ENCODE measurements around the gene METTL25. TPM values are rescaled to one million over a fixed set of nuclear protein-coding genes. Genes with fewer than 3 reads are reported as not detected.

METTL25 gene
- total RNA-seq, 1 experiment from 2014 or later: 6.3 TPM

- DNase-seq (ENCODE audit: extremely low read depth, low read depth): no peak
These were observed 103.1 kb downstream of the METTL25 start for GRCh38 chr12:82461393-82461792.

- DNase-seq (ENCODE audit: extremely low read depth, low read depth): no peak
These were observed 103.5 kb downstream of the METTL25 start for GRCh38 chr12:82461836-82462235.

GRCh38 chr12:82468563-82468962, 110.2 kb downstream of the METTL25 start:
- no peak for DNase-seq (ENCODE audit: extremely low read depth, low read depth)

- DNase-seq (ENCODE audit: extremely low read depth, low read depth): no peak
These were observed 112.7 kb downstream of the METTL25 start for GRCh38 chr12:82470906-82471512.

- DNase-seq (ENCODE audit: extremely low read depth, low read depth): no peak
These were observed 114.9 kb downstream of the METTL25 start for GRCh38 chr12:82473111-82473754.

- no peak for DNase-seq (ENCODE audit: extremely low read depth, low read depth)
These were observed 116.0 kb downstream of the METTL25 start for GRCh38 chr12:82474181-82474797.

- DNase-seq (ENCODE audit: extremely low read depth, low read depth): no peak
These were observed 116.5 kb downstream of the METTL25 start for GRCh38 chr12:82474798-82475184.

- no peak for DNase-seq (ENCODE audit: extremely low read depth, low read depth)
These were observed 116.9 kb downstream of the METTL25 start for GRCh38 chr12:82475211-82475610.

GRCh38 chr12:82476511-82476910, 118.2 kb downstream of the METTL25 start:
- DNase-seq (ENCODE audit: extremely low read depth, low read depth): no peak

- DNase-seq (ENCODE audit: extremely low read depth, low read depth): no peak
These were observed 121.2 kb downstream of the METTL25 start for GRCh38 chr12:82479511-82479910.

- no peak for DNase-seq (ENCODE audit: extremely low read depth, low read depth)
These were observed 122.3 kb downstream of the METTL25 start for GRCh38 chr12:82480606-82481005.

- DNase-seq (ENCODE audit: extremely low read depth, low read depth): no peak
These were observed 123.6 kb downstream of the METTL25 start for GRCh38 chr12:82481954-82482353.

- DNase-seq (ENCODE audit: extremely low read depth, low read depth): no peak
These were observed 128.4 kb downstream of the METTL25 start for GRCh38 chr12:82486524-82487235.

- no peak for DNase-seq (ENCODE audit: extremely low read depth, low read depth)
These were observed 146.1 kb downstream of the METTL25 start for GRCh38 chr12:82504409-82504808.

GRCh38 chr12:82505150-82505549, 146.8 kb downstream of the METTL25 start:
- DNase-seq (ENCODE audit: extremely low read depth, low read depth): no peak

GRCh38 chr12:82507686-82508085, 149.4 kb downstream of the METTL25 start:
- no peak for DNase-seq (ENCODE audit: extremely low read depth, low read depth)

GRCh38 chr12:82510386-82510785, 152.1 kb downstream of the METTL25 start:
- DNase-seq (ENCODE audit: extremely low read depth, low read depth): no peak

- no peak for DNase-seq (ENCODE audit: extremely low read depth, low read depth)
These were observed 156.6 kb downstream of the METTL25 start for GRCh38 chr12:82514880-82515279.

GRCh38 chr12:82515652-82516051, 157.3 kb downstream of the METTL25 start:
- DNase-seq (ENCODE audit: extremely low read depth, low read depth): no peak

GRCh38 chr12:82517027-82517426, 158.7 kb downstream of the METTL25 start:
- peak; percentile 22 for DNase-seq (ENCODE audit: extremely low read depth, low read depth)

GRCh38 chr12:82517808-82518207, 159.5 kb downstream of the METTL25 start:
- DNase-seq (ENCODE audit: extremely low read depth, low read depth): no peak

GRCh38 chr12:82519510-82519909, 161.2 kb downstream of the METTL25 start:
- DNase-seq (ENCODE audit: extremely low read depth, low read depth): no peak
